HEK293 (cell line): ENCODE results near the gene CD300LF.
A peak's percentile ranks its signal among the peaks of the same experiment; 100 is the strongest.

Source experiments
- CTCF ChIA-PET: fragments of 350-600 bp; formaldehyde crosslinking; extraction: SDS; loops from one replicate; lab custom pipeline; 2021; ENCODE audit warnings: antibody characterized with exemption; lab: Yijun Ruan, JAX
- POLR2A ChIA-PET: fragments of 300-600 bp; formaldehyde crosslinking; extraction: SDS; loops from one replicate; lab custom pipeline; 2020; ENCODE audit warnings: antibody characterized with exemption, inconsistent platforms; lab: Yijun Ruan, JAX
- H3K27ac ChIP-seq: fragments of 200-500 bp; sonication (Bioruptor generic); 2 replicates; pipeline ENCODE4 v1.5.1; 2014; ENCODE audit warnings: low read depth, low read length, control low read depth, inconsistent platforms; ENCODE audit errors: extremely low read depth
- H3K36me3 ChIP-seq, 2 experiments: fragments of 200-500 bp in 1 of 2; sonication (Bioruptor generic) in 1 of 2; 1 replicate in 1 of 2; 2 replicates in 1 of 2; pipeline ENCODE4 v1.5.1; 2014 to 2017; ENCODE audit warnings: inconsistent platforms in 2 of 2, low read length in 2 of 2; ENCODE audit not compliant: control insufficient read depth in 2 of 2, insufficient read depth in 1 of 2
- H3K4me1 ChIP-seq: fragments of 200-500 bp; sonication (Bioruptor generic); 2 replicates; pipeline ENCODE4 v1.5.1; 2014; ENCODE audit warnings: mild to moderate bottlenecking, low read length, inconsistent platforms; ENCODE audit not compliant: control insufficient read depth, insufficient read depth
- H3K4me3 ChIP-seq: 2 replicates; pipeline ENCODE4 v1.5.1; 2011; ENCODE audit warnings: low read depth, mild to moderate bottlenecking, control low read depth, low read length, moderate library complexity
- H3K9me3 ChIP-seq: fragments of 200-500 bp; sonication (Bioruptor generic); 2 replicates; pipeline ENCODE4 v1.5.1; 2014; ENCODE audit warnings: low read depth, low read length, inconsistent platforms; ENCODE audit not compliant: control insufficient read depth, insufficient read depth
- EGR2 ChIP-seq: fragments of 450-650 bp; formaldehyde crosslinking; IDR thresholded peaks from 2 replicates; pipeline ENCODE4 v1.5.1; 2016; ENCODE audit warnings: low read depth, missing biosample characterization, missing genetic modification characterization
- GLIS1 ChIP-seq: fragments of 450-650 bp; formaldehyde crosslinking; IDR thresholded peaks from 2 replicates; pipeline ENCODE4 v1.5.1; 2016; ENCODE audit warnings: missing biosample characterization, missing genetic modification characterization
- GLIS2 ChIP-seq: fragments of 450-650 bp; formaldehyde crosslinking; IDR thresholded peaks from 2 replicates; pipeline ENCODE4 v1.5.1; 2016; ENCODE audit warnings: missing biosample characterization, missing genetic modification characterization
- HIC1 ChIP-seq: fragments of 450-650 bp; formaldehyde crosslinking; IDR thresholded peaks from 2 replicates; pipeline ENCODE4 v1.5.1; 2016; ENCODE audit warnings: missing biosample characterization, missing genetic modification characterization
- KLF1 ChIP-seq: fragments of 450-650 bp; formaldehyde crosslinking; IDR thresholded peaks from 2 replicates; pipeline ENCODE4 v1.5.1; 2016; ENCODE audit warnings: missing biosample characterization, missing genetic modification characterization
- KLF17 ChIP-seq: fragments of 450-650 bp; formaldehyde crosslinking; IDR thresholded peaks from 2 replicates; pipeline ENCODE4 v1.5.1; 2016; ENCODE audit warnings: missing biosample characterization, missing genetic modification characterization
- KLF7 ChIP-seq: fragments of 450-650 bp; formaldehyde crosslinking; IDR thresholded peaks from 2 replicates; pipeline ENCODE4 v1.5.1; 2016; ENCODE audit warnings: missing biosample characterization, missing genetic modification characterization, borderline replicate concordance
- WT1 ChIP-seq: fragments of 450-650 bp; formaldehyde crosslinking; IDR thresholded peaks from 2 replicates; pipeline ENCODE4 v1.5.1; 2016; ENCODE audit warnings: missing biosample characterization, missing genetic modification characterization
- ZBTB48 ChIP-seq: fragments of 450-650 bp; formaldehyde crosslinking; IDR thresholded peaks from 2 replicates; pipeline ENCODE4 v1.5.1; 2016; ENCODE audit warnings: missing biosample characterization, missing genetic modification characterization
- ZFHX2 ChIP-seq: fragments of 450-650 bp; formaldehyde crosslinking; conservative IDR thresholded peaks from 2 replicates; pipeline ENCODE4 v1.5.1; 2016; ENCODE audit warnings: missing biosample characterization, missing genetic modification characterization
- ZIC2 ChIP-seq: fragments of 450-650 bp; formaldehyde crosslinking; IDR thresholded peaks from 2 replicates; pipeline ENCODE4 v1.5.1; 2016; ENCODE audit warnings: missing biosample characterization, missing genetic modification characterization
- ZNF10 ChIP-seq: fragments of 450-650 bp; formaldehyde crosslinking; IDR thresholded peaks from 2 replicates; pipeline ENCODE4 v1.5.1; 2017; ENCODE audit warnings: missing biosample characterization, missing genetic modification characterization
- ZNF121 ChIP-seq: fragments of 450-650 bp; formaldehyde crosslinking; IDR thresholded peaks from 2 replicates; pipeline ENCODE4 v1.5.1; 2016; ENCODE audit warnings: missing biosample characterization, missing genetic modification characterization
- ZNF140 ChIP-seq: fragments of 450-650 bp; formaldehyde crosslinking; IDR thresholded peaks from 2 replicates; pipeline ENCODE4 v1.5.1; 2016; ENCODE audit warnings: missing biosample characterization, missing genetic modification characterization
- ZNF16 ChIP-seq: fragments of 450-650 bp; formaldehyde crosslinking; IDR thresholded peaks from 2 replicates; pipeline ENCODE4 v1.5.1; 2016; ENCODE audit warnings: low read depth, missing biosample characterization, missing genetic modification characterization
- ZNF2 ChIP-seq: fragments of 450-650 bp; formaldehyde crosslinking; IDR thresholded peaks from 2 replicates; pipeline ENCODE4 v1.5.1; 2016; ENCODE audit warnings: missing biosample characterization, missing genetic modification characterization
- ZNF248 ChIP-seq: fragments of 450-650 bp; formaldehyde crosslinking; IDR thresholded peaks from 2 replicates; pipeline ENCODE4 v1.5.1; 2017; ENCODE audit warnings: missing biosample characterization, missing genetic modification characterization
- ZNF280C ChIP-seq: fragments of 450-650 bp; formaldehyde crosslinking; IDR thresholded peaks from 2 replicates; pipeline ENCODE4 v1.5.1; 2016; ENCODE audit warnings: missing biosample characterization, missing genetic modification characterization
- ZNF341 ChIP-seq: fragments of 450-650 bp; formaldehyde crosslinking; IDR thresholded peaks from 2 replicates; pipeline ENCODE4; 2016; ENCODE audit warnings: low read depth, missing biosample characterization, missing genetic modification characterization
- ZNF423 ChIP-seq: fragments of 450-650 bp; formaldehyde crosslinking; IDR thresholded peaks from 2 replicates; pipeline ENCODE4 v1.5.1; 2016; ENCODE audit warnings: missing biosample characterization, missing genetic modification characterization
- ZNF530 ChIP-seq: fragments of 450-650 bp; formaldehyde crosslinking; IDR thresholded peaks from 2 replicates; pipeline ENCODE4 v1.5.1; 2016; ENCODE audit warnings: low read depth, missing biosample characterization, missing genetic modification characterization
- ZNF560 ChIP-seq: fragments of 450-650 bp; formaldehyde crosslinking; IDR thresholded peaks from 2 replicates; pipeline ENCODE4 v1.5.1; 2017; ENCODE audit warnings: missing biosample characterization, missing genetic modification characterization, borderline replicate concordance
- ZNF629 ChIP-seq: fragments of 450-650 bp; formaldehyde crosslinking; IDR thresholded peaks from 2 replicates; pipeline ENCODE4 v1.5.1; 2017; ENCODE audit warnings: missing biosample characterization, missing genetic modification characterization
- ZNF658 ChIP-seq: fragments of 450-650 bp; formaldehyde crosslinking; IDR thresholded peaks from 2 replicates; pipeline ENCODE4; 2016; ENCODE audit warnings: missing biosample characterization, missing genetic modification characterization
- ZNF792 ChIP-seq: fragments of 450-650 bp; formaldehyde crosslinking; IDR thresholded peaks from 2 replicates; pipeline ENCODE4 v1.5.1; 2016; ENCODE audit warnings: missing biosample characterization, missing genetic modification characterization
- TF ChIP-seq, protein P1 (sequence below): fragments of 450-650 bp; formaldehyde crosslinking; IDR thresholded peaks from 2 replicates; pipeline ENCODE4 v1.5.1; 2016; ENCODE audit warnings: missing biosample characterization, missing genetic modification characterization
- TF ChIP-seq, protein P2 (sequence below): fragments of 450-650 bp; formaldehyde crosslinking; IDR thresholded peaks from 2 replicates; pipeline ENCODE4 v1.5.1; 2017; ENCODE audit warnings: missing biosample characterization, mild to moderate bottlenecking, missing genetic modification characterization, moderate library complexity
- TF ChIP-seq, protein P3 (sequence below): fragments of 450-650 bp; formaldehyde crosslinking; optimal IDR thresholded peaks from 2 replicates; pipeline ENCODE3; 2016; ENCODE audit warnings: missing biosample characterization, mild to moderate bottlenecking, missing genetic modification characterization

Gene CD300LF

GRCh38 chr17:74757931-74758847, 45.5 kb upstream of the CD300LF start:
- Histone ChIP-seq H3K4me3 (no peak overlapping the region), H3K27ac (peak overlapping the region; percentile 4; the same call in 1 of the 2 replicates), H3K36me3 (no peaks in the 10 kb centered on the region), H3K4me1 (peaks cover 14% of the 10 kb centered on the region), H3K9me3 (no peaks in the 10 kb centered on the region)
- ChIA-PET POLR2A (interaction anchor here (0.9 to 3.7 kb wide), 4 partner anchors 9 to 115 kb away, joined by 3 to 22 read pairs (median 6); partner anchors contain the start of genes FDXR and NAT9), CTCF (interaction anchor here (0.6 to 5.4 kb wide), 5 partner anchors 8 to 443 kb away, joined by 3 to 38 read pairs (median 4); partner anchors contain the start of gene RAB37)
- TF ChIP-seq ZNF280C (tag by site-specific recombination) = no peak
- TF ChIP-seq GLIS1 = peak; percentile 89
- no peak for TF ChIP-seq ZNF16 (tag by site-specific recombination)
- TF ChIP-seq ZNF560 (tag by site-specific recombination) = no peak
- TF ChIP-seq KLF1 (tag by site-specific recombination) = peak; percentile 100
- peak; percentile 50 for TF ChIP-seq ZNF10
- TF ChIP-seq GLIS2 = peak; percentile 77
- peak; percentile 83 for TF ChIP-seq EGR2
- peak; percentile 75 for TF ChIP-seq KLF7 (tag by site-specific recombination)
- no peak for TF ChIP-seq ZNF2
- no peak for TF ChIP-seq ZNF140
- TF ChIP-seq ZNF423 (tag by site-specific recombination) = peak; percentile 79
- TF ChIP-seq ZNF248 (tag by site-specific recombination) = no peak
- peak; percentile 63; the same call in 1 of the 2 replicates for TF ChIP-seq ZIC2
- no peak for TF ChIP-seq ZNF121
- peak; percentile 88 for TF ChIP-seq ZFHX2 (tag by site-specific recombination)
- TF ChIP-seq WT1 (tag by site-specific recombination) = peak; percentile 77
- TF ChIP-seq, protein P1, sequence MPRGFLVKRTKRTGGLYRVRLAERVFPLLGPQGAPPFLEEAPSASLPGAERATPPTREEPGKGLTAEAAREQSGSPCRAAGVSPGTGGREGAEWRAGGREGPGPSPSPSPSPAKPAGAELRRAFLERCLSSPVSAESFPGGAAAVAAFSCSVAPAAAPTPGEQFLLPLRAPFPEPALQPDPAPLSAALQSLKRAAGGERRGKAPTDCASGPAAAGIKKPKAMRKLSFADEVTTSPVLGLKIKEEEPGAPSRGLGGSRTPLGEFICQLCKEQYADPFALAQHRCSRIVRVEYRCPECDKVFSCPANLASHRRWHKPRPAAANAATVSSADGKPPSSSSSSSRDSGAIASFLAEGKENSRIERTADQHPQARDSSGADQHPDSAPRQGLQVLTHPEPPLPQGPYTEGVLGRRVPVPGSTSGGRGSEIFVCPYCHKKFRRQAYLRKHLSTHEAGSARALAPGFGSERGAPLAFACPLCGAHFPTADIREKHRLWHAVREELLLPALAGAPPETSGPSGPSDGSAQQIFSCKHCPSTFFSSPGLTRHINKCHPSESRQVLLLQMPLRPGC (tag by site-specific recombination) = no peak
- TF ChIP-seq ZNF629 (tag by site-specific recombination) = no peak
- peak; percentile 14; the same call in 1 of the 2 replicates for TF ChIP-seq HIC1 (tag by site-specific recombination)
- TF ChIP-seq ZNF792 (tag by site-specific recombination) = no peak
- TF ChIP-seq KLF17 (tag by site-specific recombination) = peak; percentile 99
- TF ChIP-seq, protein P2, sequence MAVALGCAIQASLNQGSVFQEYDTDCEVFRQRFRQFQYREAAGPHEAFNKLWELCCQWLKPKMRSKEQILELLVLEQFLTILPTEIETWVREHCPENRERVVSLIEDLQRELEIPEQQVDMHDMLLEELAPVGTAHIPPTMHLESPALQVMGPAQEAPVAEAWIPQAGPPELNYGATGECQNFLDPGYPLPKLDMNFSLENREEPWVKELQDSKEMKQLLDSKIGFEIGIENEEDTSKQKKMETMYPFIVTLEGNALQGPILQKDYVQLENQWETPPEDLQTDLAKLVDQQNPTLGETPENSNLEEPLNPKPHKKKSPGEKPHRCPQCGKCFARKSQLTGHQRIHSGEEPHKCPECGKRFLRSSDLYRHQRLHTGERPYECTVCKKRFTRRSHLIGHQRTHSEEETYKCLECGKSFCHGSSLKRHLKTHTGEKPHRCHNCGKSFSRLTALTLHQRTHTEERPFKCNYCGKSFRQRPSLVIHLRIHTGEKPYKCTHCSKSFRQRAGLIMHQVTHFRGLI (tag by site-specific recombination) = peak; percentile 76; the same call in 1 of the 2 replicates
- TF ChIP-seq ZNF341 (tag by site-specific recombination) = peak; percentile 85
- TF ChIP-seq, protein P3, sequence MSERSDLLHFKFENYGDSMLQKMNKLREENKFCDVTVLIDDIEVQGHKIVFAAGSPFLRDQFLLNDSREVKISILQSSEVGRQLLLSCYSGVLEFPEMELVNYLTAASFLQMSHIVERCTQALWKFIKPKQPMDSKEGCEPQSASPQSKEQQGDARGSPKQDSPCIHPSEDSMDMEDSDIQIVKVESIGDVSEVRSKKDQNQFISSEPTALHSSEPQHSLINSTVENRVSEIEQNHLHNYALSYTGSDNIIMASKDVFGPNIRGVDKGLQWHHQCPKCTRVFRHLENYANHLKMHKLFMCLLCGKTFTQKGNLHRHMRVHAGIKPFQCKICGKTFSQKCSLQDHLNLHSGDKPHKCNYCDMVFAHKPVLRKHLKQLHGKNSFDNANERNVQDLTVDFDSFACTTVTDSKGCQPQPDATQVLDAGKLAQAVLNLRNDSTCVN (tag by site-specific recombination) = peak; percentile 24
- TF ChIP-seq ZNF658 (tag by site-specific recombination) = no peak
- TF ChIP-seq ZNF530 (tag by site-specific recombination) = no peak
- peak; percentile 91 for TF ChIP-seq ZBTB48
